HTERT RPE-1 (cell line): ENCODE data around the gene C9orf43.

Source experiments
- in situ Hi-C: fragments of 300-500 bp; cut with MboI; formaldehyde crosslinking; loops from 4 replicates; pipeline ENCODE4 v1.14.3; 2020; ENCODE audit warnings: low sequenced_read_pairs

The C9orf43 gene

GRCh38 chr9:113464286-113464660 lies 53.7 kb downstream of the C9orf43 start:
- in situ Hi-C loops = no loop called here

- in situ Hi-C loops = no loop called here
Observed at GRCh38 chr9:113465599-113466140, 55.1 kb downstream of the C9orf43 start.

- in situ Hi-C loops = no loop called here
Observed at GRCh38 chr9:113467183-113467582, 56.6 kb downstream of the C9orf43 start.

GRCh38 chr9:113468716-113469448 lies 58.3 kb downstream of the C9orf43 start:
- in situ Hi-C loops = no loop called here

- in situ Hi-C loops = no loop called here
Observed at GRCh38 chr9:113471143-113471542, 60.6 kb downstream of the C9orf43 start.

- in situ Hi-C loops = no loop called here
Observed at GRCh38 chr9:113471566-113471965, 61.0 kb downstream of the C9orf43 start.

- in situ Hi-C loops = no loop called here
Observed at GRCh38 chr9:113472199-113472598, 61.7 kb downstream of the C9orf43 start.

GRCh38 chr9:113474360-113475028 lies 63.9 kb downstream of the C9orf43 start:
- in situ Hi-C loops = no loop called here

- in situ Hi-C loops = no loop called here
Observed at GRCh38 chr9:113475031-113475430, 64.5 kb downstream of the C9orf43 start.

- in situ Hi-C loops = no loop called here
Observed at GRCh38 chr9:113475992-113476391, 65.4 kb downstream of the C9orf43 start.

GRCh38 chr9:113476511-113476916 lies 66.0 kb downstream of the C9orf43 start:
- in situ Hi-C loops = no loop called here

- in situ Hi-C loops = no loop called here
Observed at GRCh38 chr9:113477058-113477457, 66.5 kb downstream of the C9orf43 start.

- in situ Hi-C loops = no loop called here
Observed at GRCh38 chr9:113477661-113478060, 67.1 kb downstream of the C9orf43 start.

GRCh38 chr9:113479174-113479621 lies 68.7 kb downstream of the C9orf43 start:
- in situ Hi-C loops = no loop called here
